Activated T-helper 1 cell treated with Interleukin-2 at 50 U/mL for 16 hours (primary cell): Measurements from ENCODE around the gene RAD50.
"Not testable (repeated sequence)": the region's sequence is repeated elsewhere in the genome, so short reads cannot be mapped to it uniquely, and the experiment has no call there.

ENCODE experiments used
- DNase-seq: peaks from one replicate; pipeline ENCODE4 v3.0.0-alpha.2; 2020; ENCODE audit warnings: low read depth

The RAD50 gene

GRCh38 chr5:132557478-132558172, 848 bp downstream of the RAD50 start:
- no peak for DNase-seq

GRCh38 chr5:132559383-132560060, 2.7 kb downstream of the RAD50 start:
- no peak for DNase-seq

GRCh38 chr5:132561601-132562000, 4.8 kb downstream of the RAD50 start:
- no peak for DNase-seq

GRCh38 chr5:132564555-132564954, 7.8 kb downstream of the RAD50 start:
- not testable (repeated sequence) for DNase-seq

GRCh38 chr5:132566657-132567056, 9.9 kb downstream of the RAD50 start:
- no peak for DNase-seq

GRCh38 chr5:132576123-132576522, 19.3 kb downstream of the RAD50 start:
- DNase-seq, result no peak

- DNase-seq, result not testable (repeated sequence)
These were observed 27.8 kb downstream of the RAD50 start for GRCh38 chr5:132584560-132584959.

- no peak for DNase-seq
These were observed 29.3 kb downstream of the RAD50 start for GRCh38 chr5:132586063-132586462.

GRCh38 chr5:132589467-132589866, 32.7 kb downstream of the RAD50 start:
- no peak for DNase-seq

- DNase-seq, result no peak
These were observed 34.4 kb downstream of the RAD50 start for GRCh38 chr5:132591145-132591544.

- no peak for DNase-seq
These were observed 35.7 kb downstream of the RAD50 start for GRCh38 chr5:132592521-132592920.

- DNase-seq, result no peak
These were observed 37.4 kb downstream of the RAD50 start for GRCh38 chr5:132594170-132594569.

- no peak for DNase-seq
These were observed 38.8 kb downstream of the RAD50 start for GRCh38 chr5:132595624-132596023.

GRCh38 chr5:132601071-132601728, 44.4 kb downstream of the RAD50 start:
- no peak for DNase-seq

GRCh38 chr5:132607095-132607494, 50.3 kb downstream of the RAD50 start:
- no peak for DNase-seq

- no peak for DNase-seq
These were observed 51.3 kb downstream of the RAD50 start for GRCh38 chr5:132608107-132608506.

GRCh38 chr5:132611965-132612364, 55.2 kb downstream of the RAD50 start:
- DNase-seq, result no peak

GRCh38 chr5:132612846-132613245, 56.1 kb downstream of the RAD50 start:
- DNase-seq, result no peak

GRCh38 chr5:132621699-132622098, 64.9 kb downstream of the RAD50 start:
- DNase-seq, result no peak

- DNase-seq, result no peak
These were observed 65.8 kb downstream of the RAD50 start for GRCh38 chr5:132622608-132623007.

- no peak for DNase-seq
These were observed 70.7 kb downstream of the RAD50 start for GRCh38 chr5:132627470-132627869.

GRCh38 chr5:132628814-132629213, 72.0 kb downstream of the RAD50 start:
- no peak for DNase-seq

- no peak for DNase-seq
These were observed 72.6 kb downstream of the RAD50 start for GRCh38 chr5:132629230-132629944.
